ENCODE data around the gene GLRX2.

- no peak for TF ChIP-seq POLR2A (IDR thresholded peaks at IDR 0.05)
- TF ChIP-seq CTCF (IDR thresholded peaks at IDR 0.05), result no peak
These were observed 2.6 kb downstream of the GLRX2 start for GRCh38 chr1:193102662-193103061.

Measured in sigmoid colon (tissue), 3 donors.